T-helper 1 cell treated with Interleukin-12 subunit alpha and Interleukin-12 subunit beta and Interleukin-4 antibody, amounts not matched to agents 30 ng/mL and 1 ng/mL, for 36 hours (primary cell): ENCODE results near the gene APBA2. TPM values are rescaled to one million over a fixed set of nuclear protein-coding genes. Genes with fewer than 3 reads are reported as not detected.
"Not testable (repeated sequence)": the region's sequence is repeated elsewhere in the genome, so short reads cannot be mapped to it uniquely, and the experiment has no call there.

Experiments
- intact Hi-C: fragments of 100-400 bp; cut with micrococcal nuclease; formaldehyde crosslinking; loops from one replicate; pipeline ENCODE4 v1.15.1; 2024
- total RNA-seq: library from RNA; stranded (reverse); gene quantifications from 2 replicates; pipeline ENCODE4 v1.2.3, GENCODE V29; 2022

Gene APBA2
- total RNA-seq, 1 donor from 2014 or later = 4.4 TPM

DNA sequence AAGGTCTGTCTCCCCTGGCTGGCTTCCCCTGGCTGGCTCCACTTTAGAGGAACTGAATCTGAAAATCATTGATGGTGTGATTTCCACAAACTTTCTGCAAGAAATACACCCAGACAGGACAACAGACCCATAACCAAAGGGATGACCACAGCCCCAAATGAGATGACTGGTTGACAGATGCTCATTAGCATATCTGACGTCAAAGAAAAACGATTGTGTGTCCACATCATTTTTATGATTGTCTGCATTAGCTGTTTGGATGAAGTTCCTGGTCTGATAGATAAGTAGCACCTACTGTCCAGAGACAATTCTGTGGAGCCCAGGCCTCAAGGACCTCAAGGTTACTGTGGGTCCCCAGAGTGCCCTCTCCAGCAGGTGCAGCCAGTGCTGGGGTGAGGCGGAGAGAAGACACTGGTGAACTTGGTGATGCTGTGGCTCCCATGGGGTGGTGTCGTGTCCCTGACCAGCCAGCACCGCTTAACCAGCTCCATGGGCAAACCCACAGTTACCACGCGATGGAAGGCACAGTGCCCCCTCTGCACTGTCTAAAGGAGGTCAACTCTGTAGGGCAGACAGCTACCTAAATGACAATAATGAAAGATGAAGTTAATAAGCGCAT lies 256.5 kb downstream of the APBA2 start:
- intact Hi-C loops = no loop called here

DNA sequence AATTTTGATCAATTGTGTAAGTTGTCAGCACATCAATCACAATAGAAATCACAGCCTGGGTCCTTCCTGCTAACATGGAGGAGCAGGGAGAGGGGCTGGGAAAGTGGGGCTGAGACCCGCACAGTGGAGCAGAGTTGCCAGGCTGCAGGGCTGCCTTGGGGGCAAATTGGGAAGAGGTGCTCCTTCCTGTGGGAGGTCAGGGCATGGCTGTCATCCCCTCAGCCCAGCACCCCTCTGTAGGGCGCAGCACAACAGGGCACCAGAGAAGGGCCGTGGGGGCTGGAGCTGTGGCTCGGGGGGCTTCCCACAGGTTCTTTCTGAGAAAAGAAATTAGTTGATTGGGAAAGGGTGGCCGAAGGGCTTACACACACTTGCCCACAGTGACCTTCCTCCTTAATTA lies 257.5 kb downstream of the APBA2 start:
- intact Hi-C loops = no loop called here

DNA sequence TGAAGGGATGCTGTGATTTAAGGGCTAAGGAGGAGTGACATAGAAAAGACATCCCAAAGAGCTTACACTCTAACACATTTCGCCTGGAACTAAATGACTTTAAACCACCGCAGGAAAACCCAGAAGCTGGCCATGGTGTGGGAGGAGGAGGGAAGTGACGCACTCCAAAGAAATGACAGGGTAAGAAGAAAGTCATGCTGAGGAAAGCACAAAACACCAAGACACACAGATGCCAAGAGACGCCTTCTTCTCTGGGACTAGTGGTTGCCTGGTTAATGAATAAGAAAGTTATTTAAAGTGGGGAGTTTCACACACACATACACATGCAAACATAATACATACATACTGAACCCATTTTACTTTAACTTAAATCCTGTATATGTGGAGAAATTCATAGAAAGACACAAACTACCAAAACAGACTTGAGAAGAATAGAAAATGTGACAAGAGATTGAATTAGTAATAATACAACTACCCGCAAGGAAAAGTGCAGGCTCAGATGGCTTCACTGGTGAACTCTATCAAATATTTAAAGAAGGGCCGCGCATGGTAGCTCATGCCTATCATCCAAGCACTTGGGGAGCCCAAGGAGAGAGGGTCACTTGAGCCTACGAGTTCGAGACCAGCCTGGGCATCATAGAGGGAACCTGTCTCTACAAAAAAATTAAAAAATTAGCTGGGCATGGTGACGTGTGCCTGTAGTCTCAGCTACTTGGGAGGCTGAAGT lies 258.3 kb downstream of the APBA2 start:
- intact Hi-C loops = no loop called here

- intact Hi-C loops = no loop called here
These were observed 263.9 kb downstream of the APBA2 start for GRCh38 chr15:29149738-29150075.

DNA sequence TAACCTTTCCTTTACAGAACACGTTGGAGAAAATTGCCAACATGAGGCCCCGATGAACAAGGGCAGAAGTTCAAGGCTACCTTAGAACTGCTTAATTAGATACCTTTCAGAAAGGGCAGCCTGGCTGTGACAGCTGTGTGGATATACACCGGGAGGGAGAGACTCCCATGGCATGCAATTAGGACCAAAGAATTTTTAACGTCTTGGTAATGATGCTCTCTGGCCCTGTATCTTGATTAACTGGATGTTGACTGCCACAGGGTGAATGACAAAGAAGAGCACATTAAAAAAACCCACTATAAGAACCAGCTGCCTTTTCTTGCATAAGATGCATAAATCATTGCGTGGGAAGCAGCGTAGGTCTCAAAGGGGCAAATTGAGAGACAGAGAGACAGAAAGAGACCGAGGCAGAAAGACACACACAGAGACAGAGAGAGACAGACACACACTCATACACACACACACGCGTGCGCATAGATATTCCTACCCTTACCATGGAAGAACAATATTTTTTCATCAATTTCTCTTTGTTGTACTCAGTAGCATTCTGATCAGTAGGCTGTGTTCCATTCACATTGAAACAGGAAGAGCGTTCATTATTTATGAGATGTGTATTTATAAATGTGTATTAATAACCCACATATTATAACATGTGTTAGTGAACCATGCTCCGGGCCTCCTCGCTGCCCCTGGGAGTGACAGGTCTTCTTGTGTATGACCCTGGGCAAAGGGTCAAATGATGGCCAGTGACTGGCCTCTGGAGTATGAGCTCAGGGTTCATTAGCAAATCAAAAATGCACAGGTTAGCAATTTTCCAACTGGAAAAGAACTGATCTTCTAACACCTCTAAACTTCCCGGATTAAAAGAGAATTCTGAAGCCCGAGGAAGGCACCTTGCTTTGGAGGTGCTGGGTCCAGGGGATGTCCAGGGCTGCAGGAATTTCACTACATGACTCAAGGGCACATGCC lies 265.0 kb downstream of the APBA2 start:
- intact Hi-C loops = no loop called here

DNA sequence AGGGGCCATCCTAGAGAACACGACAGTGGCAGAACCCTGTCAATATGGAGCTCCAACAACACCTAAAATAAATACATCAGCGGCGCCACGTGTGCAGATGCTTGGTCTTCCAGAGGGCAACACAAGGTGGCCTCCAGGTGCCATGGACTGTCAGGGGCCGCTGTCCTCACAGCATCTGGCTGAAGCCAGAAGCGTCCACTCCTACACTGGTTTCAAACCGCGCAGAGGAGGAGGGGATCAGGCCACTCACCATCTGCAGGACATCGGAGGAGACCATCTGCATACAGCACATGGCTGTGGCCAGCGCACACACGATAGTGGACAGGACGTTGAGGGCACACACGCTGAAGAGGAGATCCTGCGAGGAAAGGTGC lies 265.7 kb downstream of the APBA2 start:
- intact Hi-C loops = no loop called here

- intact Hi-C loops = no loop called here
These were observed 270.7 kb downstream of the APBA2 start for GRCh38 chr15:29156521-29156920.

GRCh38 chr15:29159771-29160455 lies 274.1 kb downstream of the APBA2 start:
- intact Hi-C loops = no loop called here

DNA sequence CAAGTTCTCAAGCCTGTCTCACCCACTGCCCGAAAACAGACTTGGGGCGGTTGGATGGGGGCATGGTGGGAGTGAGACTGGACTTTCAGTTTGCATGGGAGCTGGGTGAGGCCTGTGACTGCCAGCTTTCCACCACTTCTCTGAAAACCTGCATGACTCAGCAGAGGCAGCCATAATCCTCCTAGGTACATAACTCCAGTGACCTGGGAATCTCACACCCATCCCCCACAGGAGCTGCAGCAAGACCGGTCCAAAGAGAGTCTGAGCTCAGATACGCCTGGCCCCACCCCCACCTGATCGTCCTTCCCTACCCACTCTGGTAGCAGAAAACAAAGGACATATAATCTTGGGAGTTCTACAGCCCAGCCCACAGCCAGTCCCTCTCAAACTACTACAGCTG lies 276.6 kb downstream of the APBA2 start:
- intact Hi-C loops = no loop called here

DNA sequence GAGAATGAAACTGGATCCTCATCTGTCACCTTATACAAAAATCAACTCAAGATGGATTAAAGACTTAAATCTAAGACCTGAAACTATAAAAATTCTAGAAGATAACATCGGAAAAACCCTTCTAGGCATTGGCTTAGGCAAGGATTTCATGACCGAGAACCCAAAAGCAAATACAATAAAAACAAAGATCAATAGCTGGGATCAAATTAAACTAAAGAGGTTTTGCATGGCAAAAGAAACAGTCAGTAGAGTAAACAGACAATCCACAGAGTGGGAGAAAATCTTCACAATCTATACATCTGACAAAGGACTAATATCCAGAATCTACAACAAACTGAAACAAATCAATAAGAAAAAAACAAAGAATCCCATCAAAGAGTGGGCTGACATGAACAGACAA lies 281.3 kb downstream of the APBA2 start:
- intact Hi-C loops = not testable (repeated sequence)

Other genes starting within 250 kb of the APBA2 start
- gene GOLGA8M, start 173.6 kb upstream of the APBA2 start, total RNA-seq = 2.9 and 3.8 TPM in 2 replicates
- not detected in 2 replicates for gene GOLGA6L7, start 37.3 kb upstream of the APBA2 start, total RNA-seq